Sigmoid colon (tissue), 7 donors: ENCODE data around the gene LATS2. TPM values are rescaled to one million over a fixed set of nuclear protein-coding genes. Genes with fewer than 3 reads are reported as not detected.
"Not testable (repeated sequence)": the region's sequence is repeated elsewhere in the genome, so short reads cannot be mapped to it uniquely, and the experiment has no call there.

Experiments used
- DNase-seq: peaks from one replicate; pipeline ENCODE4 v3.0.0-alpha.2; 2019
- H3K27ac ChIP-seq, 4 donors: fragments of 200-600 bp; sonication (generic); one replicate each; pipeline ENCODE4 v1.5.1; 2016 to 2019; ENCODE audit warnings: mild to moderate bottlenecking in 1 of 4
- H3K27me3 ChIP-seq, 3 donors: fragments of 200-600 bp; sonication (generic); one replicate each; pipeline ENCODE4 v1.5.1; 2019; ENCODE audit warnings: mild to moderate bottlenecking in 1 of 3
- H3K36me3 ChIP-seq, 4 donors: fragments of 200-600 bp; sonication (generic); one replicate each; pipeline ENCODE4 v1.5.1; 2016 to 2019
- H3K4me1 ChIP-seq, 4 donors: fragments of 200-600 bp; sonication (generic); one replicate each; pipeline ENCODE4 v1.5.1; 2017 to 2019
- H3K4me3 ChIP-seq, 4 donors: fragments of 200-600 bp; sonication (generic); one replicate each; pipeline ENCODE4 v1.5.1; 2017 to 2019; ENCODE audit warnings: mild to moderate bottlenecking in 2 of 4, moderate library complexity in 1 of 4
- H3K9me3 ChIP-seq, 4 donors: fragments of 200-600 bp in 3 of 4; sonication (generic) in 3 of 4; one replicate each; pipeline versions ENCODE4 v1.5.1 to v1.6.1; 2013 to 2019
- CTCF ChIP-seq, 4 experiments: fragments of 450-650 bp in 3 of 4; fragments of 200-600 bp in 1 of 4; IDR thresholded peaks; one replicate each; pipeline ENCODE4 v1.5.1; 2016 to 2019; ENCODE audit warnings: antibody characterized with exemption in 4 of 4, mild to moderate bottlenecking in 3 of 4, moderate library complexity in 2 of 4
- EP300 ChIP-seq, 4 donors: sonication (generic); formaldehyde crosslinking; IDR thresholded peaks; one replicate each; pipeline ENCODE4 v1.6.1; 2017; ENCODE audit warnings: antibody characterized with exemption in 4 of 4
- POLR2A ChIP-seq, 2 donors: fragments of 450-650 bp; IDR thresholded peaks; one replicate each; pipeline ENCODE4 v1.6.1; 2016; ENCODE audit warnings: antibody characterized with exemption in 2 of 2, mild to moderate bottlenecking in 2 of 2, moderate library complexity in 2 of 2
- POLR2AphosphoS5 ChIP-seq, 4 donors: sonication (generic); formaldehyde crosslinking; IDR thresholded peaks; one replicate each; pipeline ENCODE4 v1.6.1; 2017; ENCODE audit warnings: antibody characterized with exemption in 4 of 4
- WGBS, 2 donors: extraction: QIAGEN DNeasy Blood & Tissue Kit; methylation state at CpG; one replicate each; pipeline ENCODE4 v1.1.7; 2013; 5-methylcytosine and 5-hydroxymethylcytosine counted together
- intact Hi-C: fragments of 100-400 bp; cut with DNase I; formaldehyde crosslinking; loops from one replicate; pipeline ENCODE4 v1.15.1; 2023
- polyA plus RNA-seq, 3 donors: library from polyadenylated mRNA; stranded (reverse); fragments of 200-250 nt; gene quantifications; one replicate each; pipeline ENCODE4 v1.2.3, GENCODE V29; 2013
- total RNA-seq, 4 donors: library from RNA; depleted of rRNA; stranded (reverse); fragments of >200 nt; gene quantifications; one replicate each; pipeline ENCODE4 v1.1.0, GENCODE V29; 2016
- donor health status: healthy with polysubstance abuse.
- donor health status: Bipolar disorder and iron deficiency.
- donor health status: healthy.

LATS2 gene
- total and polyA plus RNA-seq, 7 donors, result 3.7 to 45.5 (median 21.8) TPM

GRCh38 chr13:20953245-20953931 lies 108.0 kb downstream of the LATS2 start:
- intact Hi-C loops, result no loop called here

GRCh38 chr13:20952838-20953237 lies 108.5 kb downstream of the LATS2 start:
- Histone ChIP-seq H3K4me1 (no peaks in the 10 kb centered on the region), H3K4me3 (no peak overlapping the region), H3K36me3 (no peaks in the 10 kb centered on the region), H3K27ac (no peak overlapping the region), H3K9me3 (no peaks in the 10 kb centered on the region), H3K27me3 (no peaks in the 10 kb centered on the region)
- 79 to 87% methylated on average over 16 of the region's 16 CpGs for WGBS, 2 donors
- no peak for TF ChIP-seq EP300 (IDR thresholded peaks at IDR 0.05)
- no peak for TF ChIP-seq POLR2A (IDR thresholded peaks at IDR 0.05)
- no peak for DNase-seq
- intact Hi-C loops, result no loop called here

More at GRCh38 chr13:20953245-20953931, 108.0 kb downstream of the LATS2 start:
- Histone ChIP-seq H3K4me1 (no peaks in the 10 kb centered on the region), H3K27ac (no peak overlapping the region), H3K4me3 (no peak overlapping the region), H3K36me3 (no peaks in the 10 kb centered on the region), H3K27me3 (no peaks in the 10 kb centered on the region), H3K9me3 (no peaks in the 10 kb centered on the region)
- no peak for DNase-seq
- 19 to 67% methylated on average over 16 of the region's 16 CpGs for WGBS, 2 donors
- TF ChIP-seq POLR2AphosphoS5 (IDR thresholded peaks at IDR 0.05) (no peak), POLR2A (IDR thresholded peaks at IDR 0.05) (no peak), EP300 (IDR thresholded peaks at IDR 0.05) (no peak), CTCF (IDR thresholded peaks at IDR 0.05) (no peak)

- H3K27me3 ChIP-seq, H3K4me3 ChIP-seq, H3K27ac ChIP-seq, H3K36me3 ChIP-seq, intact Hi-C loops, H3K9me3 ChIP-seq: not testable (repeated sequence)
- DNase-seq, result peak; percentile 12
- 88 to 92% methylated on average over 3 of the region's 3 CpGs for WGBS, 2 donors
- peaks cover 0 to 12% (median 8%) of the 10 kb centered on the region in 4 donors for H3K4me1 ChIP-seq
Observed at GRCh38 chr13:20948001-20948400, 113.4 kb downstream of the LATS2 start.

GRCh38 chr13:20945952-20946383 lies 115.4 kb downstream of the LATS2 start:
- intact Hi-C loops, result no loop called here
- no peak overlapping the region for H3K27ac ChIP-seq
- TF ChIP-seq CTCF (IDR thresholded peaks at IDR 0.05) (no peak), EP300 (IDR thresholded peaks at IDR 0.05) (no peak), POLR2A (IDR thresholded peaks at IDR 0.05) (no peak), POLR2AphosphoS5 (IDR thresholded peaks at IDR 0.05) (no peak)
- peak overlapping the region in 2 of 4 donors; percentile 13 to 26 for H3K4me3 ChIP-seq
- H3K4me1 ChIP-seq, result peaks cover 0 to 18% (median 10%) of the 10 kb centered on the region in 4 donors
- no peaks in the 10 kb centered on the region for H3K36me3 ChIP-seq
- no peaks in the 10 kb centered on the region for H3K9me3 ChIP-seq
- WGBS, 2 donors, result 6 to 39% methylated on average over 29 of the region's 29 CpGs
- no peaks in the 10 kb centered on the region for H3K27me3 ChIP-seq
- peak; percentile 69 for DNase-seq

GRCh38 chr13:20942938-20943559 lies 118.3 kb downstream of the LATS2 start:
- peaks cover 0 to 29% (median 15%) of the 10 kb centered on the region in 4 donors for H3K4me1 ChIP-seq
- H3K36me3 ChIP-seq, result no peaks in the 10 kb centered on the region
- no peak for TF ChIP-seq CTCF (IDR thresholded peaks at IDR 0.05)
- no peak for TF ChIP-seq EP300 (IDR thresholded peaks at IDR 0.05)
- no peak for TF ChIP-seq POLR2A (IDR thresholded peaks at IDR 0.05)
- TF ChIP-seq POLR2AphosphoS5 (IDR thresholded peaks at IDR 0.05), result no peak
- WGBS, 2 donors, result 13 to 51% methylated on average over 22 of the region's 22 CpGs
- H3K27me3 ChIP-seq, result no peaks in the 10 kb centered on the region
- intact Hi-C loops, result loop anchor here (1.0 to 5.0 kb wide), 6 partner anchors 69 to 534 kb away; partner anchors contain the start of genes LATS2, MRPL57 and SKA3
- H3K9me3 ChIP-seq, result no peaks in the 10 kb centered on the region
- peak overlapping the region in 2 of 4 donors; percentile 18 to 29 for H3K4me3 ChIP-seq
- peak overlapping the region; percentile 72 to 86 (median 78) for H3K27ac ChIP-seq
- DNase-seq, result no peak

GRCh38 chr13:20940511-20940910 lies 120.9 kb downstream of the LATS2 start:
- H3K27me3 ChIP-seq, H3K4me3 ChIP-seq, DNase-seq, H3K36me3 ChIP-seq, H3K9me3 ChIP-seq, H3K27ac ChIP-seq: not testable (repeated sequence)
- intact Hi-C loops, result loop anchor here (5.0 kb wide), 3 partner anchors 72 to 537 kb away; no protein-coding TSS in a partner anchor
- WGBS, 2 donors, result 92% methylated on average over 10 of the region's 10 CpGs
- peaks cover 0 to 21% (median 14%) of the 10 kb centered on the region in 4 donors for H3K4me1 ChIP-seq
